Activated CD4-positive, alpha-beta T cell treated with anti-CD3 and anti-CD28 coated beads, Interleukin-2, amount 50 U/mL, for 1 hour (primary cell): ENCODE results near the gene AHDC1.

Experiments
- DNase-seq: peaks from one replicate; pipeline ENCODE4 v3.0.0-alpha.2; 2020

The AHDC1 gene

GRCh38 chr1:27614625-27615344, 10.8 kb upstream of the AHDC1 start:
- no peak for DNase-seq

- DNase-seq = no peak
Measured at GRCh38 chr1:27614043-27614624, 10.2 kb upstream of the AHDC1 start.

DNA sequence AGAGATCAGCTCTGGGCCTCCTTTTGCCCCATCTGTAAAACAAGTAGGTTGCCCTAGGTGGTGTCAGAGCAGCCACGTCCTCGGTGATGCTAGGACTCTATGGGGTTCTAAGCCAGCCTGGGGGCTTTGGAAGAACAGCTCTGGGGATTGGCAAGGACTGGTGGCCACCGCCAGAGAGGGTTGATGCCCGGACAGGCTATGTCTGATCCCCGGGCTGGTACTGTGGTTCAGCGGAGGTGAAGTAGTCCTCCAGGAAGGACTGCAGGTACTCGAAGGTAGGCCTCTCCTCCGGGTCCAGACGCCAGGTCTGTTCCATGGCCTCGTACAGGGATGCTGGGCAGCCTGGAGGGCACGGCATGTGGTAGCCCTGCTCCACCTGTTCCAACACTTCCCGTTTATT, 8.8 kb upstream of the AHDC1 start:
- no peak for DNase-seq

DNA sequence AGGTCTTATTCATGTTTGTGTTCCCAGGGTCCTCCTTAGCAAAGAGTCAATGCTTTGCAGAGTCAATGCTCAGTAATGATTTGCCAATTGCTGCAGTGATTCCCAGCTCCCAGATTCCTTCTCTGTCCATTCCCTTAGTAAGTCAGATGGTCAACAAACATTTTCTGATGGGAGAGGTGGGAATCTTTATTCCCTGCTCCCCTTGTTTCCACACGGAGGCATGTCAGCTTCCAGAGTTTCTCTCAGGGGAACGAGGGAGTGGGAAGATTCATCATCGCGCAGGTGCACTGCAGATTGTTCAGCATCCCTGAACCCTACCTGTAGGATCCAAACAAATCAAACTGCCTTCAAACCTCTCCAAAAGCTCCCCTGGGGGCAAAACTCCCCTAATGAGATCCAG, 7.5 kb upstream of the AHDC1 start:
- DNase-seq = no peak

DNA sequence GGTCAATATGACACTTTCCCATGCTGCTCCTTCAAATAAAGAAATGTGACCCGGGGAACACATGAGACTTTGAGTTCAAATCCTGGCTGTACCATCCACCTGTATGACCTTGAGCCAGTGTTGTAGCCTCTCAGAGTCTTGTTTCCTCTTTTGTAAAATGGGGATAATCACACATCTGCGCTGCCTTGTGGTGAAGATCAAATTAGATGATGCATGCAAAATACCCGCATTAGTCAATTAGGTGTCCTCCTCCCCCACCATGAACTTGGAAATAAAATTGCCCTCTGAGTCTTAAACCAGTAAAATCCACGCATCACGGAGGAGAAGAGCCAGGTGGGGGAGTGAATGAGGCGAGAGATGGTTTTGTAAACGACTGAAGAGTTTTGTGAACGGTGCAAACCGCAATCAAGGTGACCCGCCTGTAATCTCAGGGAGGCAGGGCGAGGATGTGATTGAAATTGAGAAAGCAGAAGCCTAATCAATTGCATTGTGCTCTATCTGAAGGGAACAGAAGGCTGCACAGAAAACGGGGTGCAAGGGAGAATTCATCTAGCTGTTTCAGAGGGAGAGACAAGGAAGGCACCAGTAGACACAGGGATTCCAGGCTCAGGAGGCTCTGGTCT, 5.8 kb upstream of the AHDC1 start:
- no peak for DNase-seq

- no peak for DNase-seq
Measured at GRCh38 chr1:27609210-27609555, 5.2 kb upstream of the AHDC1 start.

DNA sequence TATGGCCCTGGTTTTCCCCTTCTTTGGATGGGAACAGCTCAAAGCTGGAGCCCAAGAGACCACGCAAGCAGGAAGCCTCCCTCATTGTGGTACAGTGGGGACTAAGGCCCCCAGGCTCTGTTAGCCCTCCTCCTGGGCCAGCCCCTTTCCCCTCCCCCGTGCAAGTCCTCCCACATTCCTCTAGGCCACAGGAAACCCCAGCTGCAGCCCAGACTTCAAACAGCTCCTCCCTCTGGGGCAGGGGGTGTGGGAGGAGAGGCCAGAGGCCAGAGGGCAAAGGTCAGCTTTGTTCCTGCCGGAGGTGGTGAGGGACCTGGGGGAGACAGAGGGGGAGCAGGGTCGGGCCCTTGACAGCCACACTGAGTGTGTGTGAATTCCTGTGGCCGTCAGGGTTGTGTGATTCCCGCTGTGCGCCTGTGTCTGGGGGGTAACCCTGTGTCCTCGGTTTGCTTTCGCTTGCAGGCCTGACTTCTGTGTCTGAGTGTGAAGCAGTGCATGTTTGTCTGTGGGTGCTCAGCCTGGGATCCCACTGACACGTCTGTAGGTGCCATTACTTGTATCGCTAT, 3.4 kb upstream of the AHDC1 start:
- DNase-seq = no peak

DNA sequence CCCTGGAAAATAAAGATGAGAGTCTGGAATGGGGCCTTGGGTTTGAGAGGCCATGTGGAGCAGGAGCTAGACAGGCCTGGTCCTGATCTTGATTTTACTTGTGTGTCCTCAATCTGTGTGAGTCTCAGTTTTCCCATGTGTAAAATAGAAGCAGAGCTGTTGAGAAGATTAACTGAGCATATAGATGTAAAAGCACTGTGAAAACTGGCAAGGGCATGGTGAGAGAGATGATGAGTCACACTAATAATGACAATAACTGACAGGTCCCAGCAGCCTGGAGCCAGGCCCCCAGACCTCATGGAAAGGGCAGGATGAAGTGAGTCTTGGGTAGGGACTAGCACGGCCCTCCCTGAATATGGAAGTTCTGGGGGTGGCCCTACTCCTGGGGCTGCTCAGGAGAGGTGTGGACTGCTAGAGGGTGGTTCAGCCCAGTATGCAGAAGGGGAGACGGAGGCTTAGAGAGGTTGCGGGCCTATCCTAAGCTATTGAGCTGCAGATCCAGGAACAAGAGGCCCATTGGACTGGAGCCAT, 2.8 kb upstream of the AHDC1 start:
- no peak for DNase-seq

- DNase-seq = peak; percentile 63
Measured at GRCh38 chr1:27605796-27606707, 2.1 kb upstream of the AHDC1 start.

DNA sequence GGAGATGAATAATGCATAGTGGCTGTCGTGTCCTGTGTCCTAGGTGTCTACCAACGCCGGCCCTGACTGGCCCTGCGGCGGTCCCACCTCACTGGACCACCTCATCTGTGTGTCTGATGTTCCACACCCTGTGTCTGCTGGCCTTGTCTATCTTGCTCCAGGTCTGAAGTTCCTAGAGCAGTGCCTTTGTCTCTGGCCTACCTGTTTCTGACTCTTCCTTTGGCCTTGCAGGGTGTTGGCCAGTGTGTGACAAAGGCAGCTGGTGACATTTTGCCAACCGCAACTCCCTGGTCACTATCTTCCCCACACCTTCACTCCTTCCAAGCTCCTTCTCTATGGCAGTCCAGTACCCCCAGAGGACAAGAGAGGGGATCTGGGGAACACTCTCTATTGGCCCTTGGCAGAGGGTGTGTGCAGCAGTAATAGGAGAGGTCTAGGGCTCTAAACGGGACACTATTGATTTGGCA, 1.4 kb upstream of the AHDC1 start:
- DNase-seq = no peak

DNA sequence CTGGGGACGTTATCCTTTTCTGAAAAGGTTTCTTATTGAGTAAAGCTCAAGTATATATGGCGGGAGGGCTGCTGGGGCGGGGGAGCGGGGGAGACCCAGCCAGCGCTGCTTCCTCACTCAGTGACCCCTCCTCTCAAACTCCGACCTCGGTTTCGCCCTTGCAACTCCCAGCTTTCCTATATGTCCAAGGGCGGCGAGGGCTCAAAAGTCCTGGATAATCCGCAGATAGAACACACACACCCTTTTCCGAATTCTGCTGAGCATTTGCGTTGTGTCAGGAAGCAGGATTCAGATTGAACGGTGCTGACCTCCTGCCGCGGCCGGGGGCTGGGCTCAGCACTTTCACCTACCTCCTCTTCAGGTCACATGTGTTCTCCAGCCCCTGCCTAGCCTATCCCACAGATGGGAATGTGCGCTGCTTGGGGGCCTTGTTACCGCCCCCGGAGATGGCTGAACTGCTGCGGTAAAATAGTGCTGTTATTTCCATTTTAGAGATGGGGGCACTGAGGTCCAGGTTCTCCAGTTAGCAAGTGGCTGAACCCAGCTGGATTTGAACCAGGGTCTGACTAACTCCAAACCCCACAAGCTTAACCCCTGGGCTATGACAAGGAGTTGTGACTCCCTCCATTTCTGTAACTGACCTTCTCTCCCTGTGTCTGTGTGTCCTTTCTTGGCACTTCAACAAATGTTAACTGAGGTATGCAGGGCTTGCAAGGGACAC, 795 bp upstream of the AHDC1 start:
- no peak for DNase-seq

DNA sequence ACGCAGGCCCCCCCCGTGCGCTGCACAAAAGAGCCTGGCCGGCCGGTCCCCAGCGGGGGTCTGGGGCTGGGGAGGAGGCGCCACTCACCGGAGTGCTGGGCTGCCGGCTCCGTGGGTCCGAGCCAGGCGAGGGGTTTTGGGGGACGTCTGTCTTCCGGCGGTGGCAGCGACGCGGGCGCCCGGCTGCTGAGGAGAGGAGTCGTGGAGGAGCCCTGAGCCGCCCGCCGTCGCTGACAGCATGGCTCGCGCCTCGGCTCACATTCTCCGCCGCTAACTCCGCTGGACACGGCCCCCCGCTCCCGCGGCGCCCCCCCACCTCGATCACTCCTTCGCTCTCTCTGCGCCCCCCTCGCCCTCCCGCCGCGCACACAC, 649 bp downstream of the AHDC1 start:
- peak; percentile 31 for DNase-seq

DNA sequence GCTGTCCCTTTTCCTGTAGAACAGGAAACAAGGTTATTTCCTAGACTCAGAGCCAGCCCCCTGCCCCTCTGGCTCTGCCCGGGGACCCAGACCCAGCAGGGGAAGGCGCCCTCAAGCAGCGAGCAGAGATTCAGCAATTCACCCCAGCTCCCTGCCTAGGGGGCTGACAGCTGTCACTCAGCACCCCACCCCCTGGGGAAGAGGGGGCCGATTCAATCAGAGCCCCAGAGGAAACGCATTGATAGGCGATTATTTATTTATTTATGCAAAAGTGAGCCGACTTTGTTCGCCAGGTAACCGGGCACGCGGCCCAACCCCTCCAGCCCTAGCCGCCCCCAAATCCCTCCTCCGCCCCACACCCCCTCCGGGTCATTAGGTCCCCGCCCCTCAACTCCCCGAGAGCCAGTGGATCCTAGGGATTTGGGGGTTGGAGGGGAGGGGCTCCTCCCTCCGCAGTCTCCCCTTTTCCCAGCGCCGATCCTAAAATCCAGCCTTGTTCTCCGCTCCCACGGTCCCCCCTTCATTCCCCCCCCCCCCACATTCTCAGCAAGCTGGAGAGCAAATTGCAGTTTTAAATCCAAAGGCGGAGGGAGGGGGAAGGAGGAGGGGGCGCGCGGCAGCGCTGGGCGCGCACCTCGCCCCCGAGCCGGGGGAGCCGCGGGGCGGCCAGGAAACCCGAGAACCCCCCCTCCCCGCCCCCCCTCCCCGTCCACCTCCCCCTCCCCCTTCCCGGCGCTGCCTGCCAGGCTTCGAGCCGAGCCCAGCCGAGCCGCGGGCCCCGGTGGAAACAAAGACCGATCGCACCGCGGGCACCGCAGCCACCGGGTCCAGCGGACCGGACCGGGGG, 1.3 kb downstream of the AHDC1 start:
- peak; percentile 33 for DNase-seq

DNA sequence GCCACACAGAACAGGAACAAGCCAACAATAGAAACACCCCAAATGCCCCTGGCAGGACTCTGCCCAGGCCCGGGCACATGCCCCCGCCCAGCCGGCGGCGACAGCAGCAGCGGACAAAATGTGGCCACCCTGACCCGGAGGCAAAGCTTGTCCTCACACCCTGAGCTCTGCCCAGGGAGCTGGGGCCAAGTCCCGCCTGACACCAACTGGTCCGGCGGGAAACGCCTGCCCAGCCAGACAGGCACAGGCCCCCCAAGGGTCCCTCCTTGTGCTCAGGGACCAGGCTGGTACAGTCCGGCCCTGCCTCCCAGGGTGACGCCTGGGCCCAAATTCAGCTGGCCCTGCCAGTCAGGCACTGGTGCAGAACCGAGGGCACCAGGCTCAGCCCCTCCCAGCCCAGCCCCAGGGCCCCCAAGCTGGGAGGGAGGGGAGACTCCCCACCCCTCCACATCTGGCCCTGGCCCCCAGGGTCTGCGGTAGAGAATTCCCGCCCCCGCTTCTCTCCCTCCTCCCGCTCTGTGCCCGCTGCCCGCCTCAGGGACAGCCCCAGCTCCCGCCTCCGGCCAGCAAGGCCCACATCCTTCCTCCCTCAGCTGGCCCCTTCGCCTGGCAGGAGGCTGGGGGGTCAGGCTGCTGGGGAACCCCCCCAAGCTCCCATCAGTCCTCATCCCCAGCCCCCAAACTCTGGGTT, 2.0 kb downstream of the AHDC1 start:
- DNase-seq = no peak

GRCh38 chr1:27601321-27601770, 2.6 kb downstream of the AHDC1 start:
- no peak for DNase-seq

DNA sequence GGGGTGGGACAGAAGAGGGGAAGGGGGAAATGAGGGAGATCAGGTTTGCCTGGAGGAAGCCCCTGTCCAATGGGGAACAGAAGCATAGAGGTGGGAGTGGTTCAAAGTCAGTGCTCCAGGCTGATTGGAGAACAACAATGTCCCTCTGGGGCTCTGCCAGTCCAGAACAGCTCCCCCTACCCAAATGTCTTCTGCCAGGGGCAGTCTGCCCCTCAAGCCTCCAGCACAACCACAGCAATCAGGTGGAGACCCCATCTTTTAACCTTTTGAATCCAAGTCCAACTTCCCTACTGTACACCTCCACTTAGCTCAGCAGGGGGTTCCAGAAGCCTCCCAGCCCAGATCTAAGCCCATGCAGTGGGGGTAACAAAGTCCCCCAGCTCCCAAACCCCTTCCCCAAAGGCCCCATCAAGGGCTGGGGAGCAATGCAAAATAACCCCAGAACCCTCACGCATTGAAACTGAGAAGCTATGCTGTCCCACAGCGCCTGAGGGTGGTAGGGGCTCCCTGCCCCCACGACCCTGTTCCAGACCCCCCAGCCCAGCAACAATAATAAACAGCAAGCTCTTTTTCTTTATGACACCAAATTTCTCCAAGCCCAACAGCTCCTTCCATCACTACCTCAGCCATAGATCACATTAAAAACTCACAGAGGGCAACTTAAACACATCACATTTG, 3.3 kb downstream of the AHDC1 start:
- no peak for DNase-seq

GRCh38 chr1:27599605-27600497, 4.1 kb downstream of the AHDC1 start:
- no peak for DNase-seq

DNA sequence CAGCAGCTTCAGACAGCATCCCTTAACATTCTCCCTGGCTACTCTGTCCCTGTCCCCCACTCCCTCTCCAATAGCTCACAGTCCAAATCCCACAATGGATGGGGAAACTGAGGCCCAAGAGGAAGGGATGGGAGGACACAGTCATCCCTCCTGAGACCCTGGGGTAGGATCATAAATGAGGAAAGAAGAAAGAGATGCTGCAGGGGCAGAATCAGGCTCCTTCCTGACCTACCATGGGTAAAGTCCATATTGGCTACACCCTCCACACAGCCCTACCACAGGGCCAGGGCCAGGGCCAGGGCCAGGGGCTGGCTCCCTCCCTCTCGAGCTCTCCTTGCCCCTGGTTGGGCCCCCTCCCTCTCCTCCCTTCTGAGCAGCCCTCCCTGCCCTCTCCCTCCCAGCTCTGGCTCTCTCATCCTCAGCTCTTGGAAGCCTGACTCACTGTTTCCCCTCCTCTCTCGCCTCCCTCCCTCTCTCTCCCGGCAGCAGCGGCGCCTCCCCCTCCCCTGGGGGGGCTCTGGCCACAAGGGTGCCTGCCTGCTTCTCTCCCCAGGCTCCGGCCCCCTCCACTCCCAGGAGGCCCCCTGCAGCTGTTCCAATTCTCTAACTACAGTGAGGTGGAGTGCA, 4.9 kb downstream of the AHDC1 start:
- DNase-seq = peak; percentile 27
